Stomach (tissue), 9 donors: ENCODE results near the gene SAMD9. TPM values are rescaled to one million over a fixed set of nuclear protein-coding genes. Genes with fewer than 3 reads are reported as not detected.

ENCODE experiments used
- DNase-seq, 2 donors: peaks; one replicate each; pipeline versions ENCODE4 v3.0.0 to v3.0.0-alpha.2; 2013 to 2019
- H3K27ac ChIP-seq, 5 donors: fragments of 200-600 bp in 4 of 5; sonication (generic) in 4 of 5; one replicate each; pipeline ENCODE4 v1.5.1; 2013 to 2019; ENCODE audit warnings: mild to moderate bottlenecking in 1 of 5, moderate library complexity in 1 of 5
- H3K27me3 ChIP-seq, 3 donors: fragments of 200-600 bp; sonication (generic); one replicate each; pipeline ENCODE4 v1.5.1; 2017 to 2019; ENCODE audit warnings: mixed run types in 1 of 3
- H3K36me3 ChIP-seq, 4 donors: fragments of 200-600 bp; sonication (generic); 1 replicate in 3 of 4; 2 replicates in 1 of 4; pipeline ENCODE4 v1.5.1; 2016 to 2019
- H3K4me1 ChIP-seq, 4 donors: fragments of 200-600 bp; sonication (generic); one replicate each; pipeline ENCODE4 v1.5.1; 2016 to 2019
- H3K4me3 ChIP-seq, 4 donors: fragments of 200-600 bp; sonication (generic) in 3 of 4; one replicate each; pipeline ENCODE4 v1.5.1; 2016 to 2019; ENCODE audit warnings: mild to moderate bottlenecking in 1 of 4
- H3K9me3 ChIP-seq, 4 donors: fragments of 200-600 bp; sonication (generic); one replicate each; pipeline ENCODE4 v1.5.1; 2016 to 2019
- CTCF ChIP-seq, 7 experiments: fragments of 450-650 bp in 4 of 7; fragments of 200-600 bp in 3 of 7; sonication (generic) in 3 of 7; IDR thresholded peaks; one replicate each; pipeline ENCODE4 v1.5.1; 2016 to 2019; ENCODE audit warnings: antibody characterized with exemption in 7 of 7, control low read depth in 2 of 7, mild to moderate bottlenecking in 1 of 7
- EP300 ChIP-seq: sonication (generic); formaldehyde crosslinking; IDR thresholded peaks from one replicate; pipeline ENCODE4 v1.6.1; 2017; ENCODE audit warnings: antibody characterized with exemption
- POLR2A ChIP-seq, 4 donors: fragments of 450-650 bp; IDR thresholded peaks; one replicate each; pipeline ENCODE4 v1.6.1; 2016; ENCODE audit warnings: antibody characterized with exemption in 4 of 4, control low read depth in 2 of 4, mild to moderate bottlenecking in 1 of 4, moderate library complexity in 1 of 4
- POLR2AphosphoS5 ChIP-seq, 3 donors: sonication (generic); formaldehyde crosslinking; IDR thresholded peaks; one replicate each; pipeline ENCODE4 v1.6.1; 2016; ENCODE audit warnings: antibody characterized with exemption in 3 of 3
- WGBS, 5 donors: extraction: QIAGEN DNeasy Blood & Tissue Kit in 3 of 5; methylation state at CpG; one replicate each; pipeline versions ENCODE4 v1.1.5 to v1.1.7; 2013 to 2018; 5-methylcytosine and 5-hydroxymethylcytosine counted together
- intact Hi-C: fragments of 100-400 bp; cut with DNase I; formaldehyde crosslinking; loops from one replicate; pipeline ENCODE4 v1.15.1; 2023; ENCODE audit warnings: low total_unique reads
- polyA plus RNA-seq, 3 donors: library from polyadenylated mRNA; stranded (reverse); fragments of 200-250 nt; gene quantifications; one replicate each; pipeline ENCODE4 v1.2.3, GENCODE V29; 2013
- total RNA-seq, 5 donors: library from RNA; depleted of rRNA; stranded (reverse); fragments of >200 nt; gene quantifications; one replicate each; pipeline versions ENCODE4 v1.1.0 to v1.2.3, GENCODE V29; 2014 to 2016
- donor health status: healthy with polysubstance abuse.
- donor health status: Bipolar disorder and iron deficiency.
- donor health status: healthy.

Gene SAMD9
- total and polyA plus RNA-seq, 8 donors = 0.58 to 11.7 (median 4.0) TPM

GRCh38 chr7:93148727-93149126, 30.9 kb upstream of the SAMD9 start:
- peaks cover 0 to 18% (median 11%) of the 10 kb centered on the region in 4 donors for H3K36me3 ChIP-seq
- no peaks in the 10 kb centered on the region for H3K9me3 ChIP-seq
- peak overlapping the region in 2 of 4 donors; percentile 43 to 44 for H3K4me3 ChIP-seq
- 76 to 89% (median 83%) methylated on average over 3 of the region's 3 CpGs for WGBS, 5 donors
- H3K27me3 ChIP-seq = no peaks in the 10 kb centered on the region
- H3K4me1 ChIP-seq = peaks cover 0 to 24% (median 14%) of the 10 kb centered on the region in 4 donors
- TF ChIP-seq EP300 = no peak
- no peak for TF ChIP-seq POLR2AphosphoS5 (IDR thresholded peaks at IDR 0.05)
- TF ChIP-seq POLR2A (IDR thresholded peaks at IDR 0.05) = no peak
- intact Hi-C loops = no loop called here
- no peak for DNase-seq
- H3K27ac ChIP-seq = peak overlapping the region in 3 of 5 donors; percentile 49 to 76 (median 58)

GRCh38 chr7:93148144-93148543, 30.4 kb upstream of the SAMD9 start, which contains the start of gene SAMD9L:
SAMD9L (minus strand) TSS chr7:93148385; CDS start chr7:93135971, 12,414 bp downstream.
- no peaks in the 10 kb centered on the region for H3K27me3 ChIP-seq
- 9 to 20% (median 16%) methylated on average over 2 of the region's 2 CpGs for WGBS, 5 donors
- DNase-seq = peak in 1 of 2 donors; percentile 36
- H3K27ac ChIP-seq = peak within 1 kb of the TSS; percentile 24 to 76 (median 49)
- TF ChIP-seq EP300 (no peak), CTCF (IDR thresholded peaks at IDR 0.05) (no peak), POLR2AphosphoS5 (IDR thresholded peaks at IDR 0.05) (no peak), POLR2A (IDR thresholded peaks at IDR 0.05) (no peak)
- peaks cover 0 to 24% (median 14%) of the 10 kb centered on the region in 4 donors for H3K4me1 ChIP-seq
- H3K9me3 ChIP-seq = no peaks in the 10 kb centered on the region
- peak within 1 kb of the TSS; percentile 30 to 44 (median 39) for H3K4me3 ChIP-seq
- H3K36me3 ChIP-seq = peaks cover under 1 to 24% (median 16%) of the 10 kb centered on the region in 4 donors
- intact Hi-C loops = no loop called here

GRCh38 chr7:93147363-93147762, 29.6 kb upstream of the SAMD9 start:
- Histone ChIP-seq H3K36me3 (peaks cover 7 to 32% (median 24%) of the 10 kb centered on the region in 4 donors), H3K27me3 (no peaks in the 10 kb centered on the region), H3K27ac (peak overlapping the region; percentile 24 to 76 (median 49)), H3K9me3 (no peaks in the 10 kb centered on the region), H3K4me3 (peak overlapping the region; percentile 30 to 44 (median 39)), H3K4me1 (peaks cover 0 to 24% (median 14%) of the 10 kb centered on the region in 4 donors)
- intact Hi-C loops = no loop called here
- no peak for TF ChIP-seq EP300
- TF ChIP-seq CTCF (IDR thresholded peaks at IDR 0.05) = no peak
- TF ChIP-seq POLR2A (IDR thresholded peaks at IDR 0.05) = no peak
- no peak for TF ChIP-seq POLR2AphosphoS5 (IDR thresholded peaks at IDR 0.05)
- DNase-seq = peak; percentile 27 to 65
- 3 to 10% (median 6%) methylated on average over 3 of the region's 3 CpGs for WGBS, 5 donors

GRCh38 chr7:93146472-93147141, 28.8 kb upstream of the SAMD9 start:
- H3K9me3 ChIP-seq = no peaks in the 10 kb centered on the region
- no peaks in the 10 kb centered on the region for H3K27me3 ChIP-seq
- intact Hi-C loops = no loop called here
- TF ChIP-seq POLR2A (IDR thresholded peaks at IDR 0.05) = no peak
- no peak for TF ChIP-seq CTCF (IDR thresholded peaks at IDR 0.05)
- H3K27ac ChIP-seq = peak overlapping the region in 3 of 5 donors; percentile 49 to 76 (median 58)
- H3K4me1 ChIP-seq = peaks cover 0 to 24% (median 14%) of the 10 kb centered on the region in 4 donors
- WGBS, 5 donors = 54 to 79% (median 67%) methylated on average over 5 of the region's 5 CpGs
- H3K36me3 ChIP-seq = peaks cover 8 to 40% (median 31%) of the 10 kb centered on the region in 4 donors
- peak overlapping the region in 3 of 4 donors; percentile 35 to 44 (median 43) for H3K4me3 ChIP-seq
- no peak for DNase-seq
